HG02943 (cell line): ENCODE measurements around the gene LAMA2.

Source experiments
- ATAC-seq: cut with Tn5 transposase; IDR thresholded peaks from one replicate; pipeline ENCODE4 v1.9.1; 2021; ENCODE audit warnings: mild to moderate bottlenecking, low read depth, moderate library complexity; ENCODE audit not compliant: unreplicated experiment

The LAMA2 gene

DNA sequence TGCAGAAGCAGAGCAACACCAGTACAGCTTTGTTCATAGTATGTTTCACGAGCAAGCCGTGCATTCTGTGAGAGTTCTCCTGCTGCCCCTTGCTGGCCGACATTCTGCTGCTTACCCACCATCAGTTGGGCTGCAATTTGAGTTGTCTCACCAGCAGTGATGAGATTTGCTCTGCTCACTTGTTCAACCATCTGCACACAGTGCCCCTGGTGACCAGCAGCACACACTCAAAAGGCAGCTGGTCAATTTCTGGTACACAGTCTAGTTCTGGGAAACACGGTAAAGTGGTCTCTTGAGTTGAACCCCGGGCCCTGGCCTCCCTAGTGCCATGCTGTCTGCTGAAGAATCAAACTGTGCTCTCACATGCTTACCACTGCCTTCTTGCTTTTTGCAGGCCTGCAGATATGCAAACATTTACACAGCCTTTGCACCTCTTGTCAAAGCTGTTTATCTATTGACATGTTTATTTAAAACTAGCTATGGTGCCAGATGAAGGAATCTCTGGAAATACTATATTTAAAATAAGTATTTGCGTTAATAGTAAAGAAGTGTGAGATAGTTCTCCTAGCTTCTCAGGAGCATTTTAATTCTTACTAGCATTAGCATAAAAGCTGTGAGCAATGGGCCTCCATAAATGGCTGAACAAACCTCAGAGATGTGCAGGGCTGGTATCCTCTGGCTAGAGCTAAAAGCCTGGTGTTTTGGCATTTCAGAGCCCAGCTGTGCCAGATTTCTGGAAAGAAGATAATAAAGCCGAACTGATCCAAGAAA is 592.7 kb downstream of the LAMA2 start:
- no peak for ATAC-seq

DNA sequence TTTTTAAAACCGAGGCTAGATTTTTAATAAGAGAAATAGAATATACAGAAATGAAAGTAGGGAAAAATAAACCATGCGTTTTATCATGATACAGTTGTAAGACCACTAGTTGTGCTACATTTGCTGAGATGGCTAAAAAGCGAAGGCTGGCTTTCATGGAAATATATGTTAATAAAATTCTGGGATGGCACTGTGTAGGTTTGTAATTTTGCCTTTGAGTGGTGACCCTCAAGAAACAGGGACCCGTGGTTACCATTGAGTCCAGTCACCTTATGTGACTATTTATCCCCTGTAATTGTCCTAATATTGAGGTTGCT is 593.3 kb downstream of the LAMA2 start:
- ATAC-seq: no peak

DNA sequence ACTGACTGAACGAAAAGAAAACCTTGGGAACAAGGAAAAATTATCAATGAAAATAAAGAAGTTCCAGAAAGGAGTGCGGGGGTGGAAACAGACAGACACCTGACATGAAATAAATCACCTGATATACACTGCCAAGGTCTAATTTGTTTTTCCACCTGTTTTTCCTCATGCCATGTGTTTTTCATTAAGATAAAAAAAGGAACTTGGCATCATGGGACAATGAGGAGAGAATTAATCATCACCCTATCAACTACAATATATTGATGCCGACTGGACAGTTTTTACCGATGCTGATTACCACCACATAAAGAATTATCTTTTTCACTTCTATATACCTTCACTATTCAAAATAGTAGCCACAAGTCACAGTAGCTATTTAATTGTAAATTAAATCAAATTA is 593.9 kb downstream of the LAMA2 start:
- ATAC-seq: no peak

DNA sequence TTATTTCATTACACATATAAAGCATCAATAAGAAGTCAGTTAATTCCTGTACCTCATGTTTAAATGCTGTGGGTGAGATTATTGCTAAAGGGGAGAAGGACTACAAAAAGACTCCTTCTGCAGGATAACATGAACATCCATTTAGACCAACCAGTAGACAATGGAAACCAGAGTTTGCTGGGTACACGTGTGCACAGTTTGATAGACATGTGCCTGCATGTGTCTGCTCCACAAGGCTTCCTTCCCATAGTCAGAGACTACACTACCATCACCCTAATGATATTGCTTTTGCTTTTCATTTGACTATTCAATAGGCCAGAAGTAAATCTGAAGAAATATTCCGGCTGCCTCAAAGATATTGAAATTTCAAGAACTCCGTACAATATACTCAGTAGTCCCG is 595.4 kb downstream of the LAMA2 start:
- no peak for ATAC-seq

DNA sequence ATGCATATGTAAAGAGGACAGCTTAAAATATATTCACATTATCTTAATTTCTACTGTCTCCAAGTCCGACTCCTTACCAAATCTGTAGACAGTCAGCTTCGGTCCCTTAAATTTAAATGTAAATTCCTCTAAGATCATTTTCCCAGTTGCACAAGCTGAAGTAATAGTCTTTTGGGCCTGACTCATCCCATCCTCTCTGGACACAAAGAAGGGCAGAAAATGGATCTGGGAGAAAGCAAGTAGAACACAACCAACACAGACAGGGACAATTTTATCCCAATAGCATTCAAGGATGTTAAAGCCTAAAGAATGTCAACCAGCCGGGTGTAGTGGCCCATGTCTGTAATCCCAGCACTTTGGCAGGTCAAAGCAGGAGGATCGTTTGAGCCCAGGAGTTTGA is 598.8 kb downstream of the LAMA2 start:
- ATAC-seq: no peak

DNA sequence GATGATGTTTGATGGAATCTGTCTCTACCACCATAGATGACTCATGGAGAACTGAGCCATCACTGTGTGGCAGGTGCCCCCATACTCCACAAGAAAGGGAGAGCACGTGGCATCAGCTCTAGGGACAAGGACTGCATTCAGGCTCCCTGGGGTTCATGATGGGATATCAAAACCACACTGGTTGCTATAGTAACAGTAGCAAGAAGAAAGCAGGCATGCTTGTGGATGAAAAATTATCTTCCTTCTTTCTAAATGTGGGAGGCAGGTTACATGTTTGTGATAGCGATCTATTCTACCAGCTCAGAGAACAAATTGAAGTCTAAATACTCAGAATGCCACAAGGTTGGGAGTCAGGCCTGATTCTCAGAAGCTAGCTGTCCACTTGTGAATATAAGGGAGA is 602.8 kb downstream of the LAMA2 start:
- ATAC-seq: no peak

DNA sequence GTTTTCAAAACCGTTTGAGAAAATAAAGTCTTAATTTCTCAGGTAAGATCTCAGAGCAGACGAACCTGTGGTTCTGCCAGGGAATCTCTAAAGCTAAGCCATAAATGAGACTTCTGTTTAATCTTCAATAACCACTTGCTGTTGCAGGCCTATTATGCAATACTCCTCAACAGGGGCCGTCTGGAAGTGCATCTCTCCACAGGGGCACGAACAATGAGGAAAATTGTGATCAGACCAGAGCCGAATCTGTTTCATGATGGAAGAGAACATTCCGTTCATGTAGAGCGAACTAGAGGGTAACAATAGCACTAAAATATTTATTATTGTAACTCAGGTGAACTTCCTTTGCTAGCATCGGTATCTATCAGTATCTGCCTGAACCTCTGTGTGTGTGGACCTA is 603.4 kb downstream of the LAMA2 start:
- no peak for ATAC-seq

DNA sequence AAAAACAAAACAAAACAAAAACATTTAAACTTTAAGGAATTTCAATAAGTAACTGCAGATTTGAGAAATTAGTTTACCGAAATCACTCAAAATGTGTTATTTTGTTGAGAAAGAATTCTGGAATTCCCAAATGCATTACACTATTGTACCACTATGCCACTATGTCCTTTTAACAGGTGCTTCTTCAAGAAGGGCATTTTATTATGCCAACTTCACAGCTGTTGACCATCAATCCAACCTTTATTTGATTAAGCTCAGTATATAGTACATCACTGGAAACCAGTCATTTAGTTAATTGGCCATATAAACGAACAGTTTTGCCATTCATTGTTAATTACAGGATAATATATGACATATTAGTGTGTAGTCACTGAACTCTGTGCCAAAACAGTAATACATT is 605.4 kb downstream of the LAMA2 start:
- no peak for ATAC-seq

DNA sequence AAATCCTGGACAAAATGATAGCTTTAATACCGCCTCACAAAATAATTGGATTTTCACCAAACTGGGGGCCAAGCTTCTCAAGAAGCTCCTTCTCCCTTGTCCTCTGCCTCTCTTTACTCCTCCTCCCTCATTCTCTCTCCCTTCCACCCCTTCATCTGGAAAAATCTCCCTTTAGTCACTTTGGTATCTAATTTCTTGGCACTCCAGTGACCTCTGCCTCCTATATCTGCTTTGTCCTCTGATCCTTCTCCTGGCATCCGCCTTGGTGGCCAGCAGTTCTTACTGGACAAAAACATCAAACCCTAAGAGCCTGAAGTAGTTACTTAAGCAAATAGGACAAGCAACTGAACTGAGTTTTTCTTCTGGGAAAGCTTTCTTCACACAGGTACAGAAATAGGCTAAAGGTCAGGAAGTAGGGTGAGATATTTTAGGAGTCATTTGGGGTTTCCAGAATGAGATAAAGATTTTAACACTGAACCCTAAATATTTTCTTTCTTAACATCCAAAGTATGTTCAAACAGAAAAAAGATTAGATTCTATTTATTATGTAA is 606.4 kb downstream of the LAMA2 start:
- no peak for ATAC-seq

DNA sequence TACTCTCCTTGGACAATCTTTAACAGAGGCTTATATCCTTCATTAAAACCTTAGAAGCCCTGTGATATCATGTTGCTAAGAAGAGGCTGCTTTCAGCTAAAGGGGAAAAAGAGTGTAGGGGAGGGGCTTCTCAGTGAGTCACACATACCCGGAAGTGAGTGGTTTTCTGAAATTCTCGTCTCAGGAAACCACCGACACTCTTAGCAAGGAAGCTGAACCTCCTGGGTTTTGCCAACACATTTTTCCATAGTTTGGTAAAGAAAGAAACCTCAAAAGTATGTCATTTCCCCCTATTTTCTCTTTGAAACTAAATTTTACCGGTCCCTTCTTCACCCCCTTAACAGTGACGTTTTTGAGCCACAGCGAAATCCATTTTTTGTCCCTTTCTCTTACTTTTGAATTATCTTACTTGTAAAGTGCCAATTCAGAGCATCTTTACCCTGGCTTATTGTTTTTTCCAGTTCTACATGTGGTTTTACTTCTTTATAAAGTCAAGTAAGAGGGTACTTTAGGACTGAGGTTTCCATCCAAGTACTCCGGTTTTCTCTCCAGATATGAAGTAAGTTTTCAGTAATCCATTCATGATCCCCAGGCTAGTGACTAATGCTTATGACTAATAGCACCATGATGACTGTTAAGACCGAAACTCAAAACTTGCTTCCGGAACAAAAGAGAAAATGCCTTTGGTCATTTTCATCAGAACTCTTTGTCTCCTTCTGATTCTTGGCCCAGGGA is 607.8 kb downstream of the LAMA2 start:
- ATAC-seq: peak; percentile 89

DNA sequence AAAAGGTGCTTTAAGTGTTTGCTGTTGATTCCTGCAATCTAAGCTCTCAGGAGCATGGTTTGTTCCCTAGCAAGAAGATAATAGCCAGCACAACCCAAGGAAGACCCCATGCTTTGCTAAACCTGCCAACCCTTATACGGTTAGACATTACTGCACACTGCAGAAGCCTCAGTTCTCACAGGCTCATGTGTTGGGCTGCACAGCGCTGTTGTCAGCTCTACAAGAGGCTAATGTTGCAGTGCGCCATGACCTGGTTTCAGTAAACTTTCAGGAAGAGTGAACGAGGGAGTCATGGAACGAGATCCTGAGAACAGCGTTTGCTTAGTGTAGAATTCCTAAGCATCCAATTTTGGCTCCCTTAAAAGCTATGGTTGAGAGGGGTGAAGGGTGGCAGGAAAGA is 608.5 kb downstream of the LAMA2 start:
- peak; percentile 5 for ATAC-seq

DNA sequence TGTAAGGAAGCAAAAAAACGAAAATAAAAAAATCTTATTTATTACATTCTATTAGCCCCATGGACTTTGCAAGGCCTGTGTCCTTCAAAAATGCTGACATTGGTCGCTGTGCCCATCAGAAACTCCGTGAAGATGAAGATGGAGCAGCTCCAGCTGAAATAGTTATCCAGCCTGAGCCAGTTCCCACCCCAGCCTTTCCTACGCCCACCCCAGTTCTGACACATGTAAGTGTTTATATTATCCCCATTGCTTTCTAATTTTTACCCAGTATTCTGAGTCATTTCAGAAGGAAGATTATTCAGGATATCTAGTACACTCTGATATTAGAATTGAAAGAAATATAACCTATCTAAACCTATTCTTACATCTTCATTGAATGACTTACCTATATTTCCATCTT is 609.3 kb downstream of the LAMA2 start:
- no peak for ATAC-seq

DNA sequence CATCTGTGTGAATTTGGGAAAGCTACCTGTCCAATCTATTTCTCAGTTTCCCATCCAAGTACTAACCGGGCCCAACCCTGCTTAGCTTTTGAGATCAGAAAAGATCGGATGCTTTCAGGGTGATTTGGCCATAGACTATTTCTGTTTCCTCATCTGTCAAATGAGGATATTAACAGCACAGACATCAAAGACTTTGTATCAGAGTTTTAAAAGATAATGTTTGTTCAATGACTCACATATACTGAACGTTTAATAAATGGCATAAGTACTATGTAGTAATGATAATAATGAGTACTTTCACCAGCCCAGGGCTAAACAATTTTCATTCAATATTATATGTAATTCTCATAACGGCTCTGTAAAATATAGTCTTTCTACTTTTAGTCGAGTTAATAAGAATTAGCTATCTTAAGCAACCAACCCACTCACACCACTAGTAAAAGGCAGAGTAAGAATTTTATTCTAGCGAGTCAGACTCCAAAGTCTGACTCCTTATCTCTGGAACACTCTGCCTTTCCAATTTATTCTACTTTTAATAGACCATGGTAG is 610.5 kb downstream of the LAMA2 start:
- no peak for ATAC-seq

DNA sequence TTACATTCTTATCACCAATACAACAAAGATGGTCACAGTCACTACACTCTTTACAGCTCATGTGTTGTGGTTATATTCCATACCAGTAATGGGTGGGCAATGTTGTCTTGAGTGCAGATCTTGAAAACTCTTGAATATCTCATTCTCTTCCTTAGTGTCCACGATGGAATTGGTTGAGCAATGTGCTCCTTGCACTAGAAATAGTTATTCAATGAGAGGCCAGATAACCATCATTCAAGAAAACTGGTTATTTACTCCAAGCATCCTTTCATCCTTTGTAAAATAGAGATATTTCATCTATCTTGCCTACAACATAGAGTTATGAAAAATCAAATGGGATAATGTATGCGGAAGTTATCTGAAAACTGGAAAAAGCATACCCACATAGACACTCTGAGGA is 611.2 kb downstream of the LAMA2 start:
- no peak for ATAC-seq

DNA sequence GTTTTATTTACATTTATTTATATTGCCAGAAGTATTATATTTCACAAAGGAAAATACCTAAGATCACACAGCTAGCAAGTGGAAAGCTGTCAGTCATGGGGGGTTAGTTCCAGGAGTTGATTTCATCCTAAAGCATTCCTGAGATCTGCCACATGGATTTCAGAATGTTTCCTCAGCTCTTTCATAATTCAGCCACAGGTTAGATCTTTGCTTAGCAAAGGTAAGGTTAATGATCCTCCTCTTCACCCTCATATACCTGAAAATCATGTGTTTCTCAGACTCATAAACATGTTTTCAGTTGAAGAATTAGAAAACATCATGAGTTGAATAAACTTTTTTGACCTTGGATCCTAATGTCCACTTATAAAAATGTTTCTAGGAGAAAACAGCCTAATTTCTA is 611.6 kb downstream of the LAMA2 start:
- no peak for ATAC-seq

DNA sequence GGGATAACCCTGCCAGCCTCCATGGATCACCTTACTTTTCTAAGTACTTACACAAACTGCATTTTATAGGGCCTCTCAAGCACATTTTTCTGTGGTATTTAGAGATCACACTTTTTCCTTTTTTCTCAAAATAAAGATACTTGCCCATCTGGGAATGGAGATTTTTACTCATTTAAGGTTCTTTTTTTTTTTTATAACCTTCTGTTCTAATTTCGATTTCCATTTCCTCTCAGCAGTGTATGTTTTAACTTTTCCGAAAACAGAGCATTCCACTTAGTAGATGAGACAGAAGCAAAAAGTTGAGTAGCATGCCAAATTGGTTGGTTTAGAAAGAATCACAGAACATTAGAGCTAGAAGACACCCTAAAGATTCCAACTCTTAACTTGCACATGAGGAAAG is 612.7 kb downstream of the LAMA2 start:
- no peak for ATAC-seq

DNA sequence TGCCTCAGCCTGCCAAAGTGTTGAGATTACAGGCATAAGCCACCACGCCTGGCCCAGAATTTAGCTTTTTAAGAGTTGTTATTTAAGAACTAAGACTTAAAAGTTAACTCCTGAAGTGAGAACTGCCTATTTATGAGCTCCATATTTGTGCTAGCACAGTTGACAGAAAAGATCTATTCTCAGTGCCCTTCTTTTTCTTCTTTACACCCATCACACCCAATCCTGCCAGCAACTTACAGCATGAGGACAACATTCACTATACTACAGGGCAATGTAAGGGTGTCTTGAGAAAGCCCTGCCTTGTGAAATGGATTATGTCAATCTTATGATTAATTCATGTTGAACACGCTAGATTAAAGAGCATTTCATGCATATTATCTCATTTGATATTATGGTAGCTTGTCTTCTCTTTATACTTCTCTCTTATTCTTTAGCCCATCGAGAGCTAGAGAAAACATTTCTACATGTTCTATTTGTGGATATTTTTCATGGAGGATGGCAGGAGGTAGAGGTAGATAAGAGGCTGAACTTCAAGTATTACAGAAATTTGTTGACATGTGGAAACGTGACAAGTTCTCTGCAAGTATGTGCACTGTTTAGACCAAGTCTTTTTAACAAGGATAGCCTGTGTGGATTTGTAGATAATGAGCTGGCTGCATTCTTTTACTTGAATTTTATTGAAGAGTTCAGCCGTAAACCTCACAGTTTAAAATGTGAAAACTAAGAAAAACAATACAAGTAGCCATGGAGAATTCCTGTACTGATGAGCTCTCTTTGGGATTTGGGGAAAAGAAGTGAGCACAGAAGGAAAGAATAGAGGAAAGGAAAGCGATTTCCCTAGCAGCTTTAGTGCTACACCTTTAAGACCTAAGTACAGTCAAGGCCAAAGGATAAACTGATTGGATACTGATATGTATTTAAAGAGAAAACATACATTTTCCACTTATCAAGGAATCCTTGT is 614.8 kb downstream of the LAMA2 start:
- ATAC-seq: no peak

DNA sequence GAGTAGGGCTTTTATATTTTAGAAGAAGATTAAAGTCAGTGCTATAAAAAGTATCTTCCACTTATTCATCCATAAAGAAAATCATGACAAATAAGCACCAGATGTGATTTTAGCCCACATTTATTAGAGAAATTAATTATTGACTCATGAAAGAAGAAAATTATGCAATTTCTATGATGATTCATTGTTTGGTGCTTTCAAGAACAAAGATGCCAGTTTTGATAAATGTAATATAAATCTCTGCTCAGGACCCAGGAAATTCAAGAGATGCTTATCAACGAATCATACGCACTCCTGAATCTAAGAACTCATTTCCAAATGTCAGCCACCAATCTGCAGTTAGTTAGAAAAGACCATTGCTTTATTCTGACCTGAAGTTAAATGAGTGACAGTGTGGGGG is 615.6 kb downstream of the LAMA2 start:
- ATAC-seq: no peak

DNA sequence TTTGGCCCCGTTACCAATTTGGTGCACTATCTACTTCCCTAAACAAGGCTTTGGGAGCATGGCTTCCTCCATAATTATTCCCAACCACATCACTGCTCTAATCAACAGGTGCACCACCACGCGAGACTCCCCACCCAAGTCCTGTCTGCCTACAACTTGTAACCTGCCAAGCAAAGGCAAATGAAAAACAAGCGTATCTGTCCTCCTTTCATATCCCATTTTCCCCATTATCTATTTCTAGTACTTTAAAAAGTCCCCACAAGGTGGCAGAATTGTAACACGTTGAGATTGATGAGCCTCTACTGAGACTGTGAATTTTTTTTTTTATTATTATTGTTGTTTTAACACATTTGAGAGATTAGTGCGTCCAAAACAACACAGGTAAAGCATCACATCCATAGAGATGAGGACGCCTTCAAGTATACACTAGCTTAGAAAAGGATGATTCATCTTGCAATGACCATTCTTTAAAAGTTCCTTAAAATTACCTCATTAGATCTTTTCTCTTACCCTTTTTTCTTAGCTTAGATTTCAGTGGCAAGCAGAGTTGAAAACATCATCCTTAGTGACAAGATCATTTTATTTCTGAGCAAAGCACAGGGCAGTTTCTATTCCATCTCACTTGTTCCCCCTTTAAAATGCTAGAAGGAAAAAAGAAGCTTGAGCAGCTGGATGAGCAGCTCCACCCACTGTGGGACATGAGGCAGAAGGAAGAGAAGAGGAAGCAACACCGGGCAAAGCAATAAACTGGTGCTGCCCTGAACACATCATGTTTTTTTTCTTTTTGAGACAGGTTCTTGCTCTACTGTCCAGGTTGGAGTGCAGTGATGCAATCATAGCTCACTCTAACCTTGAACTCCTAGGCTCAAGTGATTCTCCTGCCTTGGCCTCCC is 616.3 kb downstream of the LAMA2 start:
- peak; percentile 74 for ATAC-seq

DNA sequence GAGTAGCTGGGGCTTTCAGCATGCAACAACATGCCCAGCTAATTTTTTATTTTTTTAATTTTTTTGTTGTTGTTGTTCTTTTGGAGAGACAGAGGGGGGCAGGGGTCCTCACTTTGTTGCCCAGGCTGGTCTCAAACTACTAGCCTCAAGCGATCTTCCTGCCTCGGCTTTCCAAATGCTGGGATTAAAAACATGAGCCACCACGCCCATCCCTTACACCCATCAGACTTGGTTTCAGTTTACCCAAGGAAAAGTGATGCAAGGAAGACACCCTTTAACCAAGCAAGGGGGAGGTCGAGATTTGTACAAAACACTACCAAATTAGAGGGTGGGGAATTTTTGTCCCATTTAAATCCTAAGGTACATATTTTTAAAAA is 616.9 kb downstream of the LAMA2 start:
- ATAC-seq: no peak
